Stimulated activated CD8-positive, alpha-beta memory T cell treated with anti-CD3 and anti-CD28 coated beads, Interleukin-15, amount 100 ng/mL, for 1 hour (primary cell): ENCODE measurements around the gene EPHA2.
"Not testable (repeated sequence)": the region's sequence is repeated elsewhere in the genome, so short reads cannot be mapped to it uniquely, and the experiment has no call there.

Experiments
- DNase-seq: peaks from one replicate; pipeline ENCODE4 v3.0.0-alpha.2; 2020; ENCODE audit warnings: low read depth

The EPHA2 gene

DNA sequence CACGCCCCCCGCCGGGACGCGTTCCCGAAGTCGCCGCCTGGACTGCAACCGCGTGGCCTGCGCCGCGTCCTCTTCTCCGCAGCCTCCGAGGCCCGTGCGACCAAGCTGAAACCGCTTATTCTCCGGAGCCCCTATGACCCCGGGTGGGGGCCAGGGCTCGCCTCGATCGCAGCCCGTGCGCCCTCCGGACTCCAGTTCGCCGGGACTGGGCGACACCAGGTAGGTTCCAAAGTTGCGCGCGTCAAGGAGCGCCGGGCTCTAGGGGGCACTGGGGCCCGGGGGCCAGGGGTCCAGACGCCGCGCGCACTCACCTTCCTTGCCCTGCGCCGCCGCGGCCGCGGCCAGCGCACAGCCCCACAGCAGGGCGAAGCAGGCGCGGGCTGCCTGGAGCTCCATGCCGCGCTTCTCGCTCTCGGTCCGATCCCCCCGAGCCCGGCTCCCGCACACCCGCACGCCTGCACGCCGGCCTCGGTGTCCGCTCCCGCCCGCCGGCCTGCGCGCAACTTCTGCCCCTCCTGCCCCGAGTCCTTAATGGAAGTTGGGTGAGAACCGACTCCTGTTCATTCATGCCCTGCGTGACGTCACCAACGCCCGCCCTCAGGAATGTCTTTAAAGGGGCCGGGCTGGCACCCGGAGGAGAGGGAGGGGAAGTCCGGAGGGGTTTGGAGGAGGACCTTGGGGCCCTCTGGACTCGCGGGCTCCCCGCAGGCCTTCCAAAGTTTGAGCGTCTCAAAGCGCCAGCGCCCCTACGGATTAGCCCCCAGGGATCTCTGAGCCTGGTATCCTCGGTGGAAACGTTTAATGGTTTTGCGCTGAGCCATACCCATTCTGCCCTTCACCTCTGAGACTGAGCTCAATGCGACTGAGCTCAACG lies at the start of gene EPHA2:
Gene EPHA2, minus strand, starts transcription at position 533 of the 874 bp plus-strand sequence. Its CDS starts 137 bp downstream, at position 396.
- DNase-seq = no peak

DNA sequence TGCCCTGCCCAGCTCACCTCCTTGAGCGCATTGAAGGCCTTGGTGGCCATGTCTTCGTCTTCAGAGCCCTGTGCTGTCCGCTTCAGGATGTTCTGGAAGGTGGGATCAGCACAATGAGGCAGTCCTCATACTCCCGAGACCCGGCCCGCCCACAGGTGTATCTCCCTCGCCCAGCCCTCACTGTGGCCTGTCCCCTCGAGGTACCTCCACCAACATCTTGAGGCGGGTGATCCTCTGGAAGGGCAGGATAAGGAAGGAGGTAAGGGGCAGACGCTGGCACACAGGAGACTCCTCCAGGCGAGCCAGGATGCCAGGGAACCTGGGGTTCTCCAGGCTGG lies 49.4 kb upstream of the EPHA2 start:
- no peak for DNase-seq

DNA sequence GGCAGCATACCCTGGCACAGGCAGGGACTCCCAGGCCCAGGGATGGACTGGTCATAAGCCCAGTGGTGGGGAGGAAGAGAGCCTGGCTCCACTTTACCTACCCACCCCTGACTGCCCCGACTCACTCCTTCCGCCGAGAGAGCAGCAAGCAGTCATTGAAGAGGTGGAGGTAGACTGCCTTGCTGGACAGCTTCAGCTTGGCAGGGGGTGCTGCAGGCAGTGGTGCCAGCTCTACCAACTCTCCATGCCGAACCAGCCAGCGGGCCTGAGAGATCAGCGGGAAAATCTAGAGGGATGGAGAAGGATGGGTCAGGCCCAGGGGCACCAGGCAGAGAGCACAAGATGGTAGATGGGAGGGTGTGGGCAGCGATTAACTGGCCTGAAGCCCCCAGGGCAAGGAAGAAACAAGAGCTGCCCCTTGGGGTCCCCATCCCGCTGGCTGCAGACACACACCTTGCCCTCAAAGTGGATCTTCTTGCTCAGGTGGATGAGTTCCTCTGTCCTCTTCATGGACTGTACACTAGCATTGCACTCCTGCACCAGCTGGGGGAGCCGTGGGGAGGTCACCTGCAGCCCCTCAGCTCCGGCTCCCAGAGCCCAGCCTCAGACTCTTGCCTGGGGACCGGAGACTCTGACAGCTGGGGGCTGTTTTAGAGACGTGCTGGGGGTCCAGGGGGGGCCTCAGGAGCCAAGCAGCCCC lies 48.9 kb upstream of the EPHA2 start:
- no peak for DNase-seq

DNA sequence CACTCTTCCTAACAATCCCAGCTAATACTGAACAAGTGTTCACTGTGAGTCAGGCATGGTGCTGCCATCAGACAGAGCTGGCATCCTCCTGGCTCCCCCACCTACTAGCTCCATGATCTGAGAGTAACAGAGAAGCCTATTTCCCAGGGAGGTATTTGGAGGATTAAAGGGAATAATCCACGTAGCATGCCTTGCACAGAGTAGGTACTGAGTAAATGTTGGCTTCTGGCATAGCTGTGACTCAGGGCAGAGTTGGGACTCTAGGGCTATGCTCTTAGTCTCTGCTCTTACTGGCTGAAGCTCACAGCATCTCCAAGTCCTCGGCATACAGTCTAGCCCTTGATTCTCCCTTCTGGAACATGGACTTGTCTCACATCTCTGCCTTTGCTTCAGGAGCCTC lies 48.3 kb upstream of the EPHA2 start:
- DNase-seq = no peak

DNA sequence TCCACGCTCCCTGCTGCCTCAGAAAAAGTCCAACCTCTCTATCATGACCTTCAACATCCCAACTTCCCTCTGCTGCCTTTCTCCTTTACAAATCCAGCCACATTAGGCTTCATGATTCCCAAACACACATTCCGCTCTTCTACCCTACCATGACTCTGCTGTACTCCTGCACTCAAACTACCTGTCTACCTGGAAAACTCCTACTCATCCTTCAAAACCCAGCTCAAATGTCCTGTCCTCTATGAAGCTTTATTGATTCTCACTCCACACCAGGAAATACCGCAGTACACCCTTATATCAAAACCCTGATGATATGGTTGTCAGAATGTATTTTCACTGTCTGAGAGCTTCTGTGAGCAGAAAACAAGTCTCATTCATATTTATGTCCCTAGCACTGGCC lies 47.7 kb upstream of the EPHA2 start:
- no peak for DNase-seq

DNA sequence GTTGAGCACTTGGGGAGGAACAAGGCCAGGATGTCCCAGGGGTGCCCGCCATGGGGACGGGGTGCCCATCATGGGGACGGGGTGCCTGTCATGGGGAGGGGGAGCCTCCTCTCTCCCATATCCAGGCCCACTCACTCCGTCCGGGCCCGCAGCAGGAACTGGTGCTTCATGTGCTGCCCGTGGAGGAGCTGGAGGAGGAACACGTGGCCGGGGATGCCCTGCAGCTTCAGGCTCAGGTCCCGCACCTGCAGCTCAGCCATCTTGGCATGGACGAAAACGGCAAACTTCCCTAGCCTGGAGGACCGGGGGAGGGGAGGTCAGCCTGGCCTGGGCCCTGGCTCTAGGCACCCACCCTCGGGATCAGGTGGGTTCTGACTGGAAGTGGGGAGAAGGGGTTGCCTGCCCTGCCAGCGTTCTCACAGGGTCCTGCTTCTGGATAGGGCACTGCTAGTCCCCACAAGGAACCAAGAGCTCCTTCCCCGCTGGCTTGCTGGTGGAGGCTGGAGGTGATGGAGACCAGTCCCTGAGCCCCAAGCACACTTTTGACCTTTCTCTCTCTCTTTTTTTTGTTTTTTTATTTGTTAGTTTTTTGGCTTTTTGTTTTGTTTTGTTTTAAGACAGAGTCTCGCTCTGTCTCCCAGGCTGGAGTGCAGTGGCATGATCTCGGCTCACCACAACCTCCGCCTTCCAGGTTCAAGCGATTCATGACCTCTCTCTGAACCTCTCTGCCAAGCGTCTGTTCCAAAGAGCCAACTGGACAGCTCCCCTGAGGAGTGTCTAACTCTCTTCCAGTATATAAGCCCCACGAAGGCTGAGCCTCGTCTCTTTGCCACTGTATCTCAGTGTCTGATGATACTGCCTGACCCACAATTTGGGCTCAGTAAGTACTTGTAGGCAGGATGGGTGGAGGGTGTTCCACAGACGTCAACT lies 46.7 kb upstream of the EPHA2 start:
- no peak for DNase-seq

DNA sequence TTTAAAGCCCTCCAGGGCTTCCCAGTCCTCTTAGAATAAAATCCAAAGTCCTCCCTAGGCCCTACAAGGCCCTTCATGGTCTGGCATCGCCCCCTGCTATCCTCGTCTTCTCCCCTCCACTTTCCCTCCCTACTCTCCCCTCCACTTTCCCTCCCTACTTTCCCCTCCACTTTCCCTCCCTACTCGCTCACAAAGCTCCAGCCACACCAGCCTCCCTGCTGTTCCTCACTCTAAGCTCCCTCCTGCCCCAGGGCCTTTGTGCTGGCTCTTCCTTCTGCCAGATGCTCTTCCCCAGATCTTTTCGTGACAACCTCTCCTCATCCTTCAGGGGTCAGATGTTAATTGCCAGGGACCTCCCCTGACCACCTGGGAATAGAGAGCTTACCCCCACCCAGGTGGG lies 43.8 kb upstream of the EPHA2 start:
- no peak for DNase-seq

DNA sequence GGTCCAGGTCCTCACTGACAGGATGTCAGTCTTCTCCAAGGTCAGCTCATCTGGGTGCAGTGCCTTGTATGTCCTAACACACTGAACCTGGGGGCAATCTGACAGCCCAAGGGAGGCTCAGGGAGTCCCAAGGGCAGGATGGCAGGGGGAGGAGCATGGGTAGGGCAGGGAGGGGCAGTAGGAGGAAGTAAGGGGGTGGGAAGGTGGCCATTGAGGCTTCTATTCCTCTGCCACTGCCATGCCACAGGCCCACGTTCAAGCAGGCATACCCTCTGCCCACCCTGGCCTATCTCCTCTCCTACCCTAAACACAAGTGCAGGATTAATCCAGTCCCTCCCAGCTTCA lies 43.3 kb upstream of the EPHA2 start:
- DNase-seq = no peak

DNA sequence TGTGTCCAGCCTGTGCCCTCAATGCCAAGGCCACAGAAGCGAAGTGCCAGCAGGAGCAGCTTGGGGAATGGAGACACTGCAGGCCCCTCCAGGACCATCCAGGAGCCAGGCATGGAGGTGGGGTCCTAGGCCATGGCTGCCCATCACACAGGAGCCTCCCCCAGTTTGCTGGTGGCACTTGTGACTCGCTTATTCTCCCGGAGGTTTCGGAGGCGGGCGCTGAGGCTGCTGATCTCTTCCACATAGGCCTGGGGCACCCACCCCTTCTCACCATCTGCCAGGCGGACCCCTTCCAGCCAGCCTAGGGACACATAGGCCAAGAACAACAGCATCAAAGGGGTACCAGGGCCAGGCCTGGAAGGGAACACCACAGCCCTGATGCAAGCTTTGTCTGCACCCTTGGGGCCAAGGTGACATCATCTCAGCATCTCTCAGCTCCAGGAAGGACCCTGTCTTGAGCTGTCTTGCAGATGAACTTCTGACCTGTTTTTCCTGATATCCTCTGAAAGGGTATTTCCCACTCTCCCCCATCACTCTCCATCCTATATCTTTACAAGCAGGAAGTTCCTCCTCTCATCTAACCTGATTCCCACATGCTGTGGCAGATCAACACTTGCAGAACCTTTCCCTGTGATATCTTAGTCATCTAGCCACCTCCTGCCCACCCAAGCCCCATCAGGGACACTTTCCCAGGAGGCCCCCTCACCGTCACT lies 42.7 kb upstream of the EPHA2 start:
- DNase-seq = no peak

DNA sequence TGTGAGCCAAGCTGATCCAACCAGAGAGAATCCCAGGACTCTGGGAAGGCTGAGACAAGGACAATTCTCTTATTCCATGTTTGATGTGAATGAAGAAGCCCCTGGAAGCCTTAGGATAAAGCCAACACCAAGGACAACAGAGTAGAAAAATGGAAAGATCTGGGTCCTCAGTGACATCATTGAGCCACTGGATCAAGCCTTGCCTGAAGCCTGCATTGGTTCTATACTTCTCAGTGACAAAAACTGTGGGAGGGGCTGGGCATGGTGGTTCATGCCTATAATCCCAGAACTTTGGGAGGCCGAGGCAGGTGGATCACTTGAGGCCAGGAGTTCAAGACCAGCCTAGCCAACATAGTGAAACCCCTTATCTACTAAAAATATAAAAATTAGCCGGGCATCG lies 41.0 kb upstream of the EPHA2 start:
- DNase-seq = no peak

DNA sequence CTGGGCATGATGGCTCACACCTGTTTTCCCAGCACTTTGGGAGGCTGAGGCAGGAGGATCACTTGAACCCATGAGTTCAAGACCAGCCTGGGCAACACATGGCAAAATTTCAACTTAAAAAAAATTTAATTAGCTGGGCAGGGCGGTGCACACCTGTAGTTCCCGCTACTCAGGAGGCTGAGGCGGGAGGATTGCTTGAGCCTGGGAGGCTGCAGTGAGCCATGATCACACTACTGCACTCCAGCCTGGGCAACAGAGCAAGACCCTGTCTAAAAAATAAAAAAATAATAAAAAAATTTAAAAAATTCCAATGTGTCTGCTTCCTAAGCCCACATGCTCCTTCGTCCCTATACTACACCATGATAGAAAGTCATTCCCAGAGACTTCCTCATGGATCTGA lies 40.3 kb upstream of the EPHA2 start:
- not testable (repeated sequence) for DNase-seq

DNA sequence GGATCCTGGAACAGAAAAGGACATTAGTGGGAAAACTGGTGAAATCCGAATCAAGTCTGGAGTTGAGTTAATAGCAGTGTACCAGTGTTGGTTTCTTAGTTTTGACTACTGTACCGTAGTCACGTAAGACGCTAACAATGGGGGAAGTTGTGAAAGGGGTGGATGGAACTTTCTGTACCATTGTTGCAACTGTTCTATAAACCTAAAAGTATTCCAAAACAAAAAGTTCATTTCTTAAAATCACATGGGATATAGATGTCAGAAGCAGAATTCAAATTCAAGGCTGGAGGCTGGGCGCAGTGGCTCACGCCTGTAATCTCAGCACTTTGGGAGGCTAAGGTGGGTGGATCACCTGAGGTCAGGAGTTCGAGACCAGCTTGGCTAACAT lies 39.6 kb upstream of the EPHA2 start:
- DNase-seq = no peak

DNA sequence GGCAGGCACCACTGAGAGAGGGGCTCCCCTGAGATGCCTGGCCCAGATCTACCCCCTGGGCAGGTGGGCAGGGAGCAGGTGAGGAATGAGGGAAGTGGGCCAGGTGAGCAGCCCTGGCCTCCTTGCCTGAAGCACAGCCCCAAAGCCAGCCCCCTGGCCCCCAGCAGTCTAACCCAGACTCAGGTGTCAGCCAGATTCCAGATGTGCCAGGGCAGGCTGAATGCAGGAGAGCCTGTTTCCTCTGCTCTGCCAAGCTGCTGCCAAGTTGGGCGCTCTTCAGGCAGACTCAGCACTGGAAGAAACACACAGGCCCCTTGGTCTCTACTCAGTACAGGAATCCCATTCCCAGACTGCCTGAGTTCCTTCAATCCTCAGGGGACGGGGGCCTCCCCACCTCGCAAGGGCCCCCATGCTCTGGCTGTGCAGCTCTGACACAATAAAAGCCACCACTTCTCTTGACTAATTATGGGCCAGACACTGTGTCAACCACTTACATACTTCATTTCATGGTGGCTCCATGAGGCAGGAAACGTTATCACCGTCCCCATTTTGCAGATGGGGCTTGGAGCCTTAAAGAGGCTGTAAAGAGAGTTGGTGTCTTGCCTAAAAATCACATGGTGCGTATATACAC lies 36.2 kb upstream of the EPHA2 start:
- DNase-seq = no peak

DNA sequence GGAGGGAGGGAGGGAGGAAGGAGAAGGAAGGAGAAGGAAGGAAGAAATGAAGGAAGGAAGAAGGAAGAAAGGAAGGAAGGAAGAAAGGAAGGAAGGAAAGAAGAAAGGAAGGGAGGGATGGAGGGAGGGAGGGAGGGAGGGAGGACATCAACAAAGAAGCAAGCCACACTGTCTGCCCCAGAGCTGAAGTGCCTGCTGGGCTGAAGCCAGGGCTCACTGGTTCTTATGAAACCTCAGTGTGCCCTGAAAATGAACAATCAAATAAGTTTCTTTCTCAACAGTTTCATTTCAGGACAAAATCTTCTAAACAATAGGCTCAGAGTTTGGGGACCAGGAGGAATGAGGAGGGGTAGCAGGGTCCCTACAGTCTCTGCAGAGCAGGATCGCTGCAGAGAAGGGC lies 35.4 kb upstream of the EPHA2 start:
- no peak for DNase-seq

DNA sequence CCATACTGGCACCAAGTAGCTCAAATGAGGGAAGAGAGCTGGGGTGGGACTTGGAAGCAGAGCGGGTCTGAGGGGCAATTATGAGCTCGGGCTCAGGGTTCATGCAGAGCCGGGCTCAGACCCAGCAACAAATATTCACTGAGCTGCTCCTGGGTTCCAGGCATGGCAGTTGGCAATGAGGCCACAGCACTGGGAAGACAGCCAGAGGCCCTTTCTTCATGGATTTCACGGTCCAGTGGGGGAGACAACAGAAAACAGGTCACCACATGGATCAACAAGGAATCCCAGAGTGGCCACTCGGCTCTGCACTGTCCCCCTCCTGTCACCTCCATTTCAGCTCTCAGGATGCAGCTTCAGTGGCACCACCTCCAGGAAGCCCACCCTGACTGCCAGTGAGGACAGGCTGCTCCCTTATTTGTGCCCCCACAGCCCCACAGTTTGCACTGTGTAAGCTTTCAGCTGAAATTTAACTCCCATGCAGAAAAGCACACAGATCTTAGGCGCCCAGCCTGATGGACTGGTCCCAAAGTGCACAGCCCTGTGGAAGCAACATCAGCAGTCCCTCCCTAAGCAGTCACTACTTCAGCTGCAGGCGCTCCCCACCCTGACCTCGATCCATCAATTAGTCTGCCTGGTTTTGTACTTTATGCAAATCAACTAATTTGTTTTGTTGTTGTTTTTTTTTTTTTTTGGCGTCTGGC lies 34.2 kb upstream of the EPHA2 start:
- no peak for DNase-seq

DNA sequence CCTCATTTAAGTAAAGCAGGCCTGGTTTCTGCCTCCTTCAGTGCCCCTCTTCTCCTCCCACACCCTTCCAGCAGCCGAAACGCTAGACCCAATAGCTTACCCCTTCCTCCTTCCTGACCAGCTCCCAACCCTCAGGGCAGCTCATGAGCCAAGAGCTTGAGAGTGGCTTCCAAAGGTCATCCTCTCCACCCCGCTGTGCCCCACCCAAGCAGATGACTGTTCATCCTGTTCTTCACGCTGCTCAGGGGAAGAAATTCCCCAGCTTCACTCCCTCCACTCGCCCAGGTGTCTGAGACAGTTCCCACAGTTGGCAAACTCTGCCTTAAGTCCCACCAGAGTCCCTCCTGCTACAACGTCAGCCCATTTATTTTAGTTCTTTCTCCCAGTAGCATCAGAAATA lies 33.1 kb upstream of the EPHA2 start:
- DNase-seq = no peak

DNA sequence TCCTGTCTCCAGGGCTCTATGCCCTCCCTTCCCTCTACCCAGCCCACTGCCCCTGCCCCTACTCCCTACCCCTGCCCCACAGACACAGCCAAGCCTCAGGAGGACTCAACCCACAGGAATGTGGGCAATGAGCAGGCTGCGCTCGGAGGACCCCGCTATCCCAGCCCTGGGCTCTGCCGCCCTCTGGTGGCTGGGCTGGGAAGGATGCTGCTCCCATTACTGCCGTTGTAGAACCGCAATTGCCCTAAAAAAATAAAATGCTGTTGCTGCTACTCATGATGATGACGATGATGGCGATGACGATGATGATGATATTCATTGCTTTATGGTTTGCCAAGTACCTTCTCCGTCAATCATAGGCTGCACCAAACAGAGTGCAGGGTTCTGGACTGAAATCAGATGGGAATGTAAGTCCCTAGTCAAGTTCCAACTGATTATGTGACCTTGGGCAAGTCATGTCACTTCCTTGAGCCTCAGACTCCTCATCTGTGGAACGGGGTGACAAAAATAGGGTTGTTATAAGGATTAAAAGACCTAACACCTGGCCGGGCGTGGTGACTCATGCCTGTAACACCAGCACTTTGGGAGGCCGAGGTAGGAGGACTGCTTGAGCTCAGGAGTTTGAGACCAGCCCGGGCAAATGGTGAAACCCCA lies 32.0 kb upstream of the EPHA2 start:
- peak; percentile 62 for DNase-seq

DNA sequence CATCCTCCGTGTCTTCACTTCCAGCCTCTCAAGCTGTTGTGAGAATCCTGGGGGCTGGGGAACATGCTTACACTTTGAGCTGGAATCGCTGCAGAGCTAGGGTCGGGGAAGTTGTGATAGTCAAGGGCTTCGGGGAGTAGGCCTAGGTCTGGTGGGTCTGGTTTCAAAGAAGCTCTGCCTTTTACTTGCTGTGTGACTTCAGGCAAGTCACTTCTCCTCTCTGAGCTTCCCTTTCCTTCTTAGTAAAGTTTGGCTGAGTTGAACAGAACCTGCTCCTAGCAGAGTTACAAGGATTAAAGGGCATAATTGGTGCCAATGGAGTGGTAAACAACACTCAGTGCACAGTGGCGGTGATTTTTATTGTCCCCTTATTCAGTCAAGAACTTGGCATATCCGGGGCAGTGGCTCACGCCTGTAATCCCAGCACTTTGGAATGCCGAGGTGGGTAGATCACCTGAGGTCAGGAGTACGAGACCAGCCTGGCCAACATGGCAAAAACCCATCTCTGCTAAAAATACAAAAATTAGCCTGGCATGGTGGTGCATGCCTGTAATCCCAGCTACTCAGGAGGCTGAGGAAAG lies 30.9 kb upstream of the EPHA2 start:
- DNase-seq = no peak

DNA sequence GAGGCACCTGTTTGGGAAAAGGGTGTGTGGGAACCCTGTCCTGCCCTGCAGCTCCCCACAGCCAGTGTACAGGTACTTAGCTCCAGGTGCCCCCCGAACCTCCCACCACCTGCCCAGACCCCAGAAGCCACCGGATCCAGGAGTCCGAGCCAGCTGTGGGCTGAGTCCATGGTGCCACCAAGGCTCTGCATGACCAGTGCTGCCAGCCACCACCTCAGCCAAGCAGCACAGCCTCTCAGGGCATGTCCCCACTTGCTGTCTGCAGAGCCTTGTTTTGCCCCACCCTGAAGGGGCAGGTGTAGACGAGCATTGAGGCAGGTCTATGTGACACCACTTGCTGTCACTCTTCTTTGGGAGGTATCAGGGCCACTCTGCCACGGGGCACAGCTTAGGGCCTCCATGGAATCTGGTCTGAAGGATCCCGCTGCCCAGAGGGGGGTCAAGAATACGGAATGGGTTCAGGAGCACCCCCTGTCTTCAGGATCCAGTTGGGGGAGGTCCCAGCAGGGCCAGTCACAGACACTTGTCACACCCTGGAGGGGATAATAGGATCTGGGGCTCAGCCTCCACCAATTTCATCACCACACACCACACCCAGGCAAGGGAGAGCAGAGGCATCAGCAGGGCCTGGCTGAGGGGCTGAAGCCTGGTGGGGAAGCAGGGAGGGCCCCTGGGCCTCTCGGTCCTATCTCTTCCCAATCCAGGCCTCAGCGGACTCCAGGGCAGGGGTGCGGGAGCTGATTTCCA lies 28.9 kb upstream of the EPHA2 start:
- DNase-seq = no peak
